Measurements from ENCODE around the gene RAB3B.

DNA sequence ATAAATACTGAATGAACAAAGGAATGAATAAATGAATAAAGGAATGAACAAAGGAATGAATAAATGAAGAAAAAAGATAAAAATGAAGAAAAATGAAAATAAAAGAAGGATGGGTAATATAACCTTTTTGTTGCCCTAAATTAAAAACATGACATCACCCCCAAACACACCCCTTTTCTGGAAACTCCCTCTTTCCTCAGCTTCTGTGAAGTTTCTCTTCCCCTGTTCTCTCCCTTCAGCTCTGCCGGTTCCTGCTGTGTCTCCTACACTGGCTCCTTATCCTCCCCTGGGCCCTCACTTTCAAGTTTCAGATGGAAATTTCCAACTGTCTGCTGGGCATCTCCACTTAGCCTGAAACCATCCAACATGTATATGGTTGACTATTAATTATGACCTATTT, 37.9 kb downstream of the RAB3B start:
- TF ChIP-seq POLR2A (IDR thresholded peaks at IDR 0.05) = no peak
- TF ChIP-seq, protein P1, sequence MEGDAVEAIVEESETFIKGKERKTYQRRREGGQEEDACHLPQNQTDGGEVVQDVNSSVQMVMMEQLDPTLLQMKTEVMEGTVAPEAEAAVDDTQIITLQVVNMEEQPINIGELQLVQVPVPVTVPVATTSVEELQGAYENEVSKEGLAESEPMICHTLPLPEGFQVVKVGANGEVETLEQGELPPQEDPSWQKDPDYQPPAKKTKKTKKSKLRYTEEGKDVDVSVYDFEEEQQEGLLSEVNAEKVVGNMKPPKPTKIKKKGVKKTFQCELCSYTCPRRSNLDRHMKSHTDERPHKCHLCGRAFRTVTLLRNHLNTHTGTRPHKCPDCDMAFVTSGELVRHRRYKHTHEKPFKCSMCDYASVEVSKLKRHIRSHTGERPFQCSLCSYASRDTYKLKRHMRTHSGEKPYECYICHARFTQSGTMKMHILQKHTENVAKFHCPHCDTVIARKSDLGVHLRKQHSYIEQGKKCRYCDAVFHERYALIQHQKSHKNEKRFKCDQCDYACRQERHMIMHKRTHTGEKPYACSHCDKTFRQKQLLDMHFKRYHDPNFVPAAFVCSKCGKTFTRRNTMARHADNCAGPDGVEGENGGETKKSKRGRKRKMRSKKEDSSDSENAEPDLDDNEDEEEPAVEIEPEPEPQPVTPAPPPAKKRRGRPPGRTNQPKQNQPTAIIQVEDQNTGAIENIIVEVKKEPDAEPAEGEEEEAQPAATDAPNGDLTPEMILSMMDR (IDR thresholded peaks at IDR 0.05) = no peak

Measured in upper lobe of left lung (tissue), 4 donors.